ENCODE measurements around the gene CCDC178.
"Not testable (repeated sequence)": the region's sequence is repeated elsewhere in the genome, so short reads cannot be mapped to it uniquely, and the experiment has no call there.

Gene CCDC178

GRCh38 chr18:33210575-33211189, 229.8 kb downstream of the CCDC178 start:
- DNase-seq, result peak; percentile 17

GRCh38 chr18:33205777-33206176, 234.7 kb downstream of the CCDC178 start:
- DNase-seq, result no peak

- peak; percentile 33 for DNase-seq
Observed at GRCh38 chr18:33201509-33201926, 239.0 kb downstream of the CCDC178 start.

GRCh38 chr18:33195795-33196194, 244.7 kb downstream of the CCDC178 start:
- DNase-seq, result no peak

- no peak for DNase-seq
Observed at GRCh38 chr18:33194793-33195192, 245.7 kb downstream of the CCDC178 start.

- DNase-seq, result peak; percentile 12
Observed at GRCh38 chr18:33184958-33185357, 255.6 kb downstream of the CCDC178 start.

GRCh38 chr18:33184175-33184574, 256.3 kb downstream of the CCDC178 start:
- DNase-seq, result peak; percentile 8

GRCh38 chr18:33183136-33183535, 257.4 kb downstream of the CCDC178 start:
- DNase-seq, result no peak

- no peak for DNase-seq
Observed at GRCh38 chr18:33181016-33181415, 259.5 kb downstream of the CCDC178 start.

- DNase-seq, result no peak
Observed at GRCh38 chr18:33169218-33169617, 271.3 kb downstream of the CCDC178 start.

- DNase-seq, result not testable (repeated sequence)
Observed at GRCh38 chr18:33164121-33164520, 276.4 kb downstream of the CCDC178 start.

GRCh38 chr18:33161131-33161530, 279.4 kb downstream of the CCDC178 start:
- no peak for DNase-seq

- no peak for DNase-seq
Observed at GRCh38 chr18:33159151-33159550, 281.4 kb downstream of the CCDC178 start.

GRCh38 chr18:33157893-33158292, 282.6 kb downstream of the CCDC178 start:
- no peak for DNase-seq

- DNase-seq, result no peak
Observed at GRCh38 chr18:33156906-33157470, 283.5 kb downstream of the CCDC178 start.

GRCh38 chr18:33154049-33154448, 286.5 kb downstream of the CCDC178 start:
- DNase-seq, result no peak

- no peak for DNase-seq
Observed at GRCh38 chr18:33152376-33152775, 288.1 kb downstream of the CCDC178 start.

- DNase-seq, result not testable (repeated sequence)
Observed at GRCh38 chr18:33147811-33148210, 292.7 kb downstream of the CCDC178 start.

GRCh38 chr18:33146014-33146413, 294.5 kb downstream of the CCDC178 start:
- DNase-seq, result peak; percentile 80

- no peak for DNase-seq
Observed at GRCh38 chr18:33135951-33136660, 304.4 kb downstream of the CCDC178 start.

- no peak for DNase-seq
Observed at GRCh38 chr18:33132657-33133056, 307.9 kb downstream of the CCDC178 start.

GRCh38 chr18:33128581-33128980, 311.9 kb downstream of the CCDC178 start:
- peak; percentile 5 for DNase-seq

GRCh38 chr18:33123862-33124518, 316.5 kb downstream of the CCDC178 start:
- DNase-seq, result no peak

- peak; percentile 32 for DNase-seq
Observed at GRCh38 chr18:33116376-33116775, 324.1 kb downstream of the CCDC178 start.

Measured in suppressor macrophage treated with lipopolysaccharide for 4 hours (primary cell).